Choroid plexus epithelial cell (primary cell): ENCODE results near the gene ELOVL3.
"Not testable (repeated sequence)": the region's sequence is repeated elsewhere in the genome, so short reads cannot be mapped to it uniquely, and the experiment has no call there.

ENCODE experiments used
- DNase-seq: peaks from one replicate; pipeline ENCODE4 v3.0.0-alpha.2; 2010; ENCODE audit warnings: low read depth
- H3K4me3 ChIP-seq: 2 replicates; pipeline ENCODE4 v1.5.1; 2011; ENCODE audit warnings: low read depth, mild to moderate bottlenecking, control low read depth, low read length, moderate library complexity
- TF ChIP-seq, protein P1 (sequence below): conservative IDR thresholded peaks from 2 replicates; pipeline ENCODE4 v1.5.1; 2011; ENCODE audit warnings: low read depth, mild to moderate bottlenecking, control low read depth, inconsistent platforms, low read length, moderate library complexity

Gene ELOVL3

GRCh38 chr10:102208311-102209035 lies 17.6 kb upstream of the ELOVL3 start:
- peak; percentile 31 for DNase-seq
- TF ChIP-seq, protein P1, sequence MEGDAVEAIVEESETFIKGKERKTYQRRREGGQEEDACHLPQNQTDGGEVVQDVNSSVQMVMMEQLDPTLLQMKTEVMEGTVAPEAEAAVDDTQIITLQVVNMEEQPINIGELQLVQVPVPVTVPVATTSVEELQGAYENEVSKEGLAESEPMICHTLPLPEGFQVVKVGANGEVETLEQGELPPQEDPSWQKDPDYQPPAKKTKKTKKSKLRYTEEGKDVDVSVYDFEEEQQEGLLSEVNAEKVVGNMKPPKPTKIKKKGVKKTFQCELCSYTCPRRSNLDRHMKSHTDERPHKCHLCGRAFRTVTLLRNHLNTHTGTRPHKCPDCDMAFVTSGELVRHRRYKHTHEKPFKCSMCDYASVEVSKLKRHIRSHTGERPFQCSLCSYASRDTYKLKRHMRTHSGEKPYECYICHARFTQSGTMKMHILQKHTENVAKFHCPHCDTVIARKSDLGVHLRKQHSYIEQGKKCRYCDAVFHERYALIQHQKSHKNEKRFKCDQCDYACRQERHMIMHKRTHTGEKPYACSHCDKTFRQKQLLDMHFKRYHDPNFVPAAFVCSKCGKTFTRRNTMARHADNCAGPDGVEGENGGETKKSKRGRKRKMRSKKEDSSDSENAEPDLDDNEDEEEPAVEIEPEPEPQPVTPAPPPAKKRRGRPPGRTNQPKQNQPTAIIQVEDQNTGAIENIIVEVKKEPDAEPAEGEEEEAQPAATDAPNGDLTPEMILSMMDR = no peak

GRCh38 chr10:102211615-102212299 lies 14.3 kb upstream of the ELOVL3 start:
- TF ChIP-seq, protein P1 = no peak
- no peak for DNase-seq
- H3K4me3 ChIP-seq = no peak overlapping the region

More at GRCh38 chr10:102208311-102209035, 17.6 kb upstream of the ELOVL3 start:
- H3K4me3 ChIP-seq = no peak overlapping the region

GRCh38 chr10:102213599-102213998 lies 12.5 kb upstream of the ELOVL3 start:
- H3K4me3 ChIP-seq, DNase-seq: not testable (repeated sequence)

GRCh38 chr10:102219370-102219769 lies 6.7 kb upstream of the ELOVL3 start:
- no peak for DNase-seq
- no peak overlapping the region for H3K4me3 ChIP-seq
- TF ChIP-seq, protein P1 = no peak

DNA sequence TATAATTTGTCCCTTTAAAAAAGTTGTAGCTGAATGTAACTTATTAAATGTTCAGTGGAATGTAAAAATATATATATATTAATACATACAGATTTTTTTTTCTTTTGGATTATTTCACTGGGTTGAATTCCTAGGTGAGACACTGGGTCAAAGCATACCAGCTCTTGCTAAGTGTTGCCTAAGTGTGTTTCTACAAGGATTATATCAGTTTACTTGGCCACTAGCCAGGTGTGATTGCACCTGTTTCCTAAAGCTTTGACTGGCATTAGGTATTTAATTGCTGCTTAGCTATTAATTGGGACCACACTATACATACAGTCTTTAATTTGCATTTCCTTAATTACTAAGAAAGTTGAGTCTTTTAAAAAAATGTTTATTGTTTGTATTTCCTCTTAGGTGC lies 5.5 kb upstream of the ELOVL3 start:
- H3K4me3 ChIP-seq = no peak overlapping the region
- no peak for DNase-seq
- TF ChIP-seq, protein P1 = no peak

- no peak for DNase-seq
- H3K4me3 ChIP-seq = no peak overlapping the region
- TF ChIP-seq, protein P1 = no peak
Observed at GRCh38 chr10:102222797-102223196, 3.3 kb upstream of the ELOVL3 start.

GRCh38 chr10:102226542-102226870 lies 407 bp downstream of the ELOVL3 start:
- no peak overlapping the region for H3K4me3 ChIP-seq
- no peak for DNase-seq
- TF ChIP-seq, protein P1 = no peak
